ENCODE measurements around the gene CUL5. TPM values are rescaled to one million over a fixed set of nuclear protein-coding genes. Genes with fewer than 3 reads are reported as not detected.

CUL5 gene
- total RNA-seq, 2 experiments from 2014 or later = 27.1 to 28.3 TPM

GRCh38 chr11:108032800-108033199, 24.1 kb downstream of the CUL5 start:
- peaks cover 51% of the 10 kb centered on the region for H3K36me3 Mint-ChIP-seq (ENCODE audit: low read depth)
- CTCF ChIA-PET = no interaction called here

GRCh38 chr11:108034034-108034433, 25.3 kb downstream of the CUL5 start:
- DNase-seq = no peak
- ChIA-PET POLR2A (no interaction called here), CTCF (no interaction called here)
- no peak overlapping the region for H3K4me3 Mint-ChIP-seq
- no peaks in the 10 kb centered on the region for H3K27me3 Mint-ChIP-seq
- H3K36me3 Mint-ChIP-seq (ENCODE audit: low read depth) = peaks cover 44% of the 10 kb centered on the region
- H3K4me1 Mint-ChIP-seq = no peaks in the 10 kb centered on the region
- no peak overlapping the region for H3K27ac Mint-ChIP-seq
- H3K9me3 Mint-ChIP-seq = peaks cover 4% of the 10 kb centered on the region

More at GRCh38 chr11:108032800-108033199, 24.1 kb downstream of the CUL5 start:
- Mint-ChIP-seq H3K9me3 (peaks cover 4% of the 10 kb centered on the region), H3K4me3 (no peak overlapping the region), H3K27ac (no peak overlapping the region), H3K27me3 (no peaks in the 10 kb centered on the region), H3K4me1 (no peaks in the 10 kb centered on the region)
- POLR2A ChIA-PET = interaction anchor here (0.6 kb wide), 1 partner anchor 52 kb away, joined by 3 read pairs; no protein-coding TSS in a partner anchor
- no peak for DNase-seq

- no peaks in the 10 kb centered on the region for H3K4me1 Mint-ChIP-seq
- peaks cover 4% of the 10 kb centered on the region for H3K9me3 Mint-ChIP-seq
- H3K27ac Mint-ChIP-seq = no peak overlapping the region
- no peak for DNase-seq
- H3K4me3 Mint-ChIP-seq = no peak overlapping the region
- ChIA-PET CTCF (no interaction called here), POLR2A (no interaction called here)
- H3K36me3 Mint-ChIP-seq (ENCODE audit: low read depth) = peaks cover 43% of the 10 kb centered on the region
- no peaks in the 10 kb centered on the region for H3K27me3 Mint-ChIP-seq
Measured at GRCh38 chr11:108034952-108035351, 26.3 kb downstream of the CUL5 start.

- Mint-ChIP-seq H3K36me3 (ENCODE audit: low read depth) (peaks cover 36% of the 10 kb centered on the region), H3K27ac (no peak overlapping the region), H3K9me3 (peaks cover 4% of the 10 kb centered on the region), H3K27me3 (no peaks in the 10 kb centered on the region), H3K4me3 (no peak overlapping the region), H3K4me1 (no peaks in the 10 kb centered on the region)
- ChIA-PET POLR2A (interaction anchor here (0.6 kb wide), 1 partner anchor 522 kb away, joined by 3 read pairs; no protein-coding TSS in a partner anchor), CTCF (no interaction called here)
- DNase-seq = no peak
Measured at GRCh38 chr11:108035690-108036089, 27.0 kb downstream of the CUL5 start.

GRCh38 chr11:108037211-108037610, 28.5 kb downstream of the CUL5 start:
- CTCF ChIA-PET = no interaction called here
- no peak overlapping the region for H3K27ac Mint-ChIP-seq
- no peak overlapping the region for H3K4me3 Mint-ChIP-seq
- H3K27me3 Mint-ChIP-seq = no peaks in the 10 kb centered on the region
- POLR2A ChIA-PET = interaction anchor here (1.1 kb wide), 1 partner anchor 28 kb away, joined by 3 read pairs; the partner anchor contains the start of gene CUL5
- no peaks in the 10 kb centered on the region for H3K9me3 Mint-ChIP-seq
- H3K4me1 Mint-ChIP-seq = no peaks in the 10 kb centered on the region
- peaks cover 25% of the 10 kb centered on the region for H3K36me3 Mint-ChIP-seq (ENCODE audit: low read depth)
- DNase-seq = no peak

GRCh38 chr11:108037636-108038035, 28.9 kb downstream of the CUL5 start:
- H3K36me3 Mint-ChIP-seq (ENCODE audit: low read depth) = peaks cover 23% of the 10 kb centered on the region
- no peaks in the 10 kb centered on the region for H3K9me3 Mint-ChIP-seq
- DNase-seq = no peak
- ChIA-PET POLR2A (interaction anchor here (1.1 kb wide), 1 partner anchor 29 kb away, joined by 3 read pairs; the partner anchor contains the start of gene CUL5), CTCF (no interaction called here)
- no peak overlapping the region for H3K27ac Mint-ChIP-seq
- no peaks in the 10 kb centered on the region for H3K4me1 Mint-ChIP-seq
- H3K4me3 Mint-ChIP-seq = no peak overlapping the region
- H3K27me3 Mint-ChIP-seq = no peaks in the 10 kb centered on the region

GRCh38 chr11:108048269-108048668, 39.6 kb downstream of the CUL5 start:
- H3K27me3 Mint-ChIP-seq = no peaks in the 10 kb centered on the region
- CTCF ChIA-PET = no interaction called here

GRCh38 chr11:108062336-108062735, 53.6 kb downstream of the CUL5 start:
- Mint-ChIP-seq H3K27me3 (no peaks in the 10 kb centered on the region), H3K4me1 (no peaks in the 10 kb centered on the region), H3K36me3 (ENCODE audit: low read depth) (peaks cover 49% of the 10 kb centered on the region), H3K4me3 (no peak overlapping the region), H3K9me3 (no peaks in the 10 kb centered on the region), H3K27ac (no peak overlapping the region)
- no peak for DNase-seq
- ChIA-PET POLR2A (no interaction called here), CTCF (no interaction called here)

More at GRCh38 chr11:108048269-108048668, 39.6 kb downstream of the CUL5 start:
- no peaks in the 10 kb centered on the region for H3K4me1 Mint-ChIP-seq
- no peak overlapping the region for H3K27ac Mint-ChIP-seq
- POLR2A ChIA-PET = no interaction called here
- H3K4me3 Mint-ChIP-seq = no peak overlapping the region
- no peak for DNase-seq
- peaks cover 23% of the 10 kb centered on the region for H3K36me3 Mint-ChIP-seq (ENCODE audit: low read depth)
- H3K9me3 Mint-ChIP-seq = no peaks in the 10 kb centered on the region

- Mint-ChIP-seq H3K4me3 (no peak overlapping the region), H3K27me3 (no peaks in the 10 kb centered on the region), H3K4me1 (no peaks in the 10 kb centered on the region), H3K36me3 (ENCODE audit: low read depth) (peaks cover 46% of the 10 kb centered on the region), H3K9me3 (no peaks in the 10 kb centered on the region), H3K27ac (no peak overlapping the region)
- no peak for DNase-seq
- ChIA-PET POLR2A (interaction anchor here (0.9 kb wide), 1 partner anchor 55 kb away, joined by 4 read pairs; the partner anchor contains the start of gene CUL5), CTCF (no interaction called here)
Measured at GRCh38 chr11:108063410-108063809, 54.7 kb downstream of the CUL5 start.

GRCh38 chr11:108069947-108070346, 61.2 kb downstream of the CUL5 start:
- Mint-ChIP-seq H3K9me3 (no peaks in the 10 kb centered on the region), H3K4me1 (peaks cover 15% of the 10 kb centered on the region), H3K36me3 (ENCODE audit: low read depth) (peaks cover 34% of the 10 kb centered on the region), H3K27me3 (no peaks in the 10 kb centered on the region), H3K27ac (peak overlapping the region; percentile 74), H3K4me3 (peak overlapping the region; percentile 25)
- ChIA-PET POLR2A (interaction anchor here (0.9 to 2.1 kb wide), 2 partner anchors 16 to 61 kb away, joined by 3 to 8 read pairs; partner anchors contain the start of gene CUL5), CTCF (interaction anchor here (1.2 to 1.3 kb wide), 2 partner anchors 10 to 61 kb away, joined by 3 to 7 read pairs; partner anchors contain the start of gene CUL5)
- DNase-seq = no peak

GRCh38 chr11:108084811-108085210, 76.1 kb downstream of the CUL5 start:
- POLR2A ChIA-PET = no interaction called here
- H3K27me3 Mint-ChIP-seq = no peaks in the 10 kb centered on the region
- H3K27ac Mint-ChIP-seq = no peak overlapping the region
- peaks cover 38% of the 10 kb centered on the region for H3K36me3 Mint-ChIP-seq (ENCODE audit: low read depth)
- no peaks in the 10 kb centered on the region for H3K9me3 Mint-ChIP-seq
- no peak for DNase-seq
- CTCF ChIA-PET = no interaction called here
- H3K4me1 Mint-ChIP-seq = no peaks in the 10 kb centered on the region
- H3K4me3 Mint-ChIP-seq = no peak overlapping the region

GRCh38 chr11:108085672-108086071, 77.0 kb downstream of the CUL5 start:
- POLR2A ChIA-PET = interaction anchor here (0.8 kb wide), 1 partner anchor 15 kb away, joined by 3 read pairs; no protein-coding TSS in a partner anchor
- Mint-ChIP-seq H3K27ac (no peak overlapping the region), H3K9me3 (no peaks in the 10 kb centered on the region), H3K27me3 (no peaks in the 10 kb centered on the region), H3K4me3 (no peak overlapping the region), H3K36me3 (ENCODE audit: low read depth) (peaks cover 31% of the 10 kb centered on the region), H3K4me1 (no peaks in the 10 kb centered on the region)
- CTCF ChIA-PET = no interaction called here
- DNase-seq = no peak

- H3K27ac Mint-ChIP-seq = no peak overlapping the region
- no peak overlapping the region for H3K4me3 Mint-ChIP-seq
- H3K27me3 Mint-ChIP-seq = no peaks in the 10 kb centered on the region
- no peaks in the 10 kb centered on the region for H3K9me3 Mint-ChIP-seq
- ChIA-PET POLR2A (no interaction called here), CTCF (interaction anchor here (1.4 kb wide), 1 partner anchor 83 kb away, joined by 7 read pairs; the partner anchor contains the start of gene CUL5)
- peaks cover 28% of the 10 kb centered on the region for H3K36me3 Mint-ChIP-seq (ENCODE audit: low read depth)
- no peak for DNase-seq
- no peaks in the 10 kb centered on the region for H3K4me1 Mint-ChIP-seq
Measured at GRCh38 chr11:108092134-108092533, 83.4 kb downstream of the CUL5 start.

Measured in activated CD4-positive, alpha-beta memory T cell treated with anti-CD3 and anti-CD28 coated beads, Interleukin-2, amount 10 ng/mL, durations not matched to agents 7 days and 5 days (primary cell).